Panc1 (cell line): Measurements from ENCODE around the gene SCLT1. TPM values are rescaled to one million over a fixed set of nuclear protein-coding genes. Genes with fewer than 3 reads are reported as not detected.
A peak's percentile ranks its signal among the peaks of the same experiment; 100 is the strongest.

Source experiments
- ATAC-seq: fragments of 200-7000 bp; cut with Tn5 transposase; 2 replicates; pipeline ENCODE4 v1.9.1; 2020; ENCODE audit warnings: mild to moderate bottlenecking, moderate library complexity
- BruUV-seq: library from RNA; stranded (reverse); fragments of 400-500 nt; replicated peaks from 2 replicates; lab custom pipeline; 2021; lab: Mats Ljungman, UMichigan
- CTCF ChIA-PET: fragments of 300-600 bp; sonication (Branson Sonifier 250); formaldehyde crosslinking; loops from one replicate; lab custom pipeline; 2022; ENCODE audit warnings: antibody characterized with exemption; lab: Charles Lee
- POLR2A ChIA-PET: fragments of 300-600 bp; sonication (Branson Sonifier 250); formaldehyde crosslinking; loops from one replicate; lab custom pipeline; 2022; ENCODE audit warnings: antibody characterized with exemption; lab: Charles Lee
- DNase-seq: peaks from one replicate; pipeline ENCODE4 v3.0.0-alpha.2; 2010; ENCODE audit warnings: low read depth, low spot score
- H3K27ac ChIP-seq: 2 replicates; pipeline ENCODE4 v1.5.1; 2011; ENCODE audit warnings: mild to moderate bottlenecking, low read length, inconsistent platforms
- H3K27me3 ChIP-seq: fragments of 200-500 bp; sonication (Bioruptor generic); 2 replicates; pipeline ENCODE4 v1.6.0; 2014; ENCODE audit warnings: low read length, inconsistent platforms; ENCODE audit not compliant: control insufficient read depth, insufficient read depth
- H3K36me3 ChIP-seq: fragments of 200-500 bp; sonication (Bioruptor generic); 2 replicates; pipeline ENCODE4 v1.5.1; 2014; ENCODE audit warnings: inconsistent platforms, mild to moderate bottlenecking, low read length, moderate library complexity; ENCODE audit not compliant: control insufficient read depth, insufficient read depth
- H3K4me1 ChIP-seq: 2 replicates; pipeline ENCODE4 v1.5.1; 2011; ENCODE audit warnings: inconsistent platforms, mild to moderate bottlenecking, low read length, moderate library complexity; ENCODE audit not compliant: control insufficient read depth, insufficient read depth
- H3K4me3 ChIP-seq, 2 experiments: 2 replicates each; pipeline ENCODE4 v1.5.1; 2011 to 2012; ENCODE audit warnings: low read depth in 2 of 2, low read length in 2 of 2, mild to moderate bottlenecking in 2 of 2, inconsistent platforms in 1 of 2, moderate library complexity in 1 of 2
- H3K9me3 ChIP-seq: fragments of 200-500 bp; sonication (Bioruptor generic); 2 replicates; pipeline ENCODE4 v1.5.1; 2014; ENCODE audit warnings: low read depth, mild to moderate bottlenecking, inconsistent platforms, low read length, moderate library complexity; ENCODE audit not compliant: control insufficient read depth, insufficient read depth
- POLR2AphosphoS5 ChIP-seq: IDR thresholded peaks from 2 replicates; pipeline ENCODE4 v1.6.1; 2012; ENCODE audit warnings: mild to moderate bottlenecking, low read depth, low read length, moderate library complexity
- REST ChIP-seq, 2 experiments: IDR thresholded peaks; 2 replicates each; pipeline ENCODE4 v1.6.1; 2011 to 2012; ENCODE audit warnings: low read depth in 2 of 2, control low read depth in 1 of 2, low read length in 1 of 2, mild to moderate bottlenecking in 1 of 2, moderate library complexity in 1 of 2; ENCODE audit not compliant: insufficient read depth in 1 of 2
- SIN3A ChIP-seq: IDR thresholded peaks from 2 replicates; pipeline ENCODE4 v1.6.1; 2012; ENCODE audit warnings: low read depth, mild to moderate bottlenecking, low read length, moderate library complexity, borderline replicate concordance; ENCODE audit not compliant: insufficient read depth
- TCF7L2 ChIP-seq: IDR thresholded peaks from 2 replicates; pipeline ENCODE4 v1.6.1; 2011; ENCODE audit warnings: mild to moderate bottlenecking, low read depth, low read length, inconsistent platforms
- in situ Hi-C: cut with HindIII; loops from 2 replicates; pipeline ENCODE4 v1.10.0; 2016; ENCODE audit warnings: low sequenced_read_pairs, low pct_unique_long_range_greater_than_20kb
- intact Hi-C: fragments of 100-400 bp; cut with micrococcal nuclease; formaldehyde crosslinking; loops from one replicate; pipeline ENCODE4 v1.10.0; 2022; ENCODE audit not compliant: unreplicated experiment
- total RNA-seq: library from RNA; stranded (reverse); gene quantifications from one replicate; pipeline ENCODE4 v1.2.1, GENCODE V29; 2021; ENCODE audit not compliant: unreplicated experiment
- TF ChIP-seq, protein P1 (sequence below): fragments of 450-650 bp; IDR thresholded peaks from 2 replicates; pipeline ENCODE4 v1.5.1; 2017; ENCODE audit warnings: mild to moderate bottlenecking

Gene SCLT1
- total RNA-seq, 1 experiment from 2014 or later = 9.7 TPM

DNA sequence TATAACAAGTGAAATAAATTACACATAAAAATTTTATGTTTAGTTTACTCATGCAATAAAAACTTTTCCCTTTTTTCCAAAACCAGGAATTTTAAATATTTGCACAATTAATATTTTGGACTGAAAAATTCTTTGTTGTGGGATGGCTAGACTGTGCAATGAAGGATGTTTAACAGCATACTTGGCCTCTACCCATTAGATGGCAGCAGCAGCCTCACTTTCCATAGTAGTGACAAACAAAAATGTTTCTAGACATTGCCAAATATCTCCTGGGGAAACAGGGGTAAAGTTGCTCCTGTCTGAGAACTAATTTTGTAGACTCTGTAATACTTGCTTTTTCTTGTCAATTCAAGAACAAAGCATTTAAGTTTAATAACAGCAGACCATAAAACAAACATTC is 49.8 kb downstream of the SCLT1 start:
- H3K36me3 ChIP-seq = no peaks in the 10 kb centered on the region
- H3K4me1 ChIP-seq = no peaks in the 10 kb centered on the region
- H3K4me3 ChIP-seq = no peak overlapping the region
- ChIA-PET CTCF (no interaction called here), POLR2A (no interaction called here)
- in situ Hi-C loops = no loop called here
- DNase-seq (no peak), ATAC-seq (no peak)
- no peaks in the 10 kb centered on the region for H3K27me3 ChIP-seq
- no peaks in the 10 kb centered on the region for H3K9me3 ChIP-seq
- no peak overlapping the region for H3K27ac ChIP-seq
- intact Hi-C loops = no loop called here
- BruUV-seq = no TSS peak
- TF ChIP-seq, protein P1, sequence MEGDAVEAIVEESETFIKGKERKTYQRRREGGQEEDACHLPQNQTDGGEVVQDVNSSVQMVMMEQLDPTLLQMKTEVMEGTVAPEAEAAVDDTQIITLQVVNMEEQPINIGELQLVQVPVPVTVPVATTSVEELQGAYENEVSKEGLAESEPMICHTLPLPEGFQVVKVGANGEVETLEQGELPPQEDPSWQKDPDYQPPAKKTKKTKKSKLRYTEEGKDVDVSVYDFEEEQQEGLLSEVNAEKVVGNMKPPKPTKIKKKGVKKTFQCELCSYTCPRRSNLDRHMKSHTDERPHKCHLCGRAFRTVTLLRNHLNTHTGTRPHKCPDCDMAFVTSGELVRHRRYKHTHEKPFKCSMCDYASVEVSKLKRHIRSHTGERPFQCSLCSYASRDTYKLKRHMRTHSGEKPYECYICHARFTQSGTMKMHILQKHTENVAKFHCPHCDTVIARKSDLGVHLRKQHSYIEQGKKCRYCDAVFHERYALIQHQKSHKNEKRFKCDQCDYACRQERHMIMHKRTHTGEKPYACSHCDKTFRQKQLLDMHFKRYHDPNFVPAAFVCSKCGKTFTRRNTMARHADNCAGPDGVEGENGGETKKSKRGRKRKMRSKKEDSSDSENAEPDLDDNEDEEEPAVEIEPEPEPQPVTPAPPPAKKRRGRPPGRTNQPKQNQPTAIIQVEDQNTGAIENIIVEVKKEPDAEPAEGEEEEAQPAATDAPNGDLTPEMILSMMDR = peak; percentile 22; the same call in 1 of the 2 replicates
- TF ChIP-seq REST (IDR thresholded peaks at IDR 0.05; ENCODE audit: insufficient read depth in 1 of 2, low read depth in 2 of 2, low read length in 1 of 2) = no peak

DNA sequence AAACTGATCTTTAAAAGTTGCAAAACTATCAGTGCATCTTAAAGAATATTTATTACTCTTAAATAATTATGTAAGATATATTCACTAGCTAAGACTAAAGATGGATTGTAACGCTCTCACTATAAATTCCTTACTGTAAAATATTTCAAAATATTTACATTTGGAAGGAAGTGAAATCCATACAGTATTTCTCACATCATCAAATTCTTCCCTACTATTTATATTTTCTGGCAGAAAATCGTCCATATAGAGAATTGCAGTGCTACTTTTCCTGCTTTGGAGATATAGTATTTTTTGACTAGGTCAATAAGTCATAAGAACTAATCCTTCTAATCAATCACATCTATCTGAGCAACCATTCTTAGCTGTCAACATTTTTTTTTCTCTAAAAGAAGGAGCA is 52.9 kb downstream of the SCLT1 start:
- no peaks in the 10 kb centered on the region for H3K9me3 ChIP-seq
- CTCF ChIA-PET = no interaction called here
- DNase-seq = no peak
- intact Hi-C loops (no loop called here), in situ Hi-C loops (no loop called here)
- no peak overlapping the region for H3K27ac ChIP-seq
- H3K4me1 ChIP-seq = no peaks in the 10 kb centered on the region
- no peaks in the 10 kb centered on the region for H3K27me3 ChIP-seq
- TF ChIP-seq SIN3A = no peak
- no peak for TF ChIP-seq REST (IDR thresholded peaks at IDR 0.05; ENCODE audit: insufficient read depth in 1 of 2, low read depth in 2 of 2, low read length in 1 of 2)
- TF ChIP-seq TCF7L2 = no peak
- TF ChIP-seq POLR2AphosphoS5 = no peak
- TF ChIP-seq, protein P1 = no peak
- no peaks in the 10 kb centered on the region for H3K36me3 ChIP-seq
- H3K4me3 ChIP-seq = no peak overlapping the region
- ATAC-seq = no peak
- POLR2A ChIA-PET = no interaction called here
- BruUV-seq = no TSS peak
